Kidney (tissue), 14 donors: ENCODE results near the gene LEKR1. TPM values are rescaled to one million over a fixed set of nuclear protein-coding genes. Genes with fewer than 3 reads are reported as not detected.

Source experiments
- DNase-seq, 5 donors: peaks; one replicate each; pipeline ENCODE4 v3.0.0-alpha.2; 2013 to 2020
- FAIRE-seq: peaks from 2 replicates; lab custom pipeline; 2012; peaks lifted over from hg19 to GRCh38; lab: Jason Lieb, UNC
- H3K27ac ChIP-seq, 2 donors: one replicate each; pipeline ENCODE4 v1.7.0; 2013; ENCODE audit warnings: low read depth in 2 of 2, low read length in 2 of 2, inconsistent platforms in 1 of 2
- H3K27me3 ChIP-seq: one replicate; pipeline ENCODE4 v1.7.1; 2013; ENCODE audit warnings: low read length, inconsistent platforms; ENCODE audit not compliant: control insufficient read depth, insufficient read depth
- H3K36me3 ChIP-seq, 3 donors: one replicate each; pipeline versions ENCODE4 v1.7.0 to v1.7.1; 2013; ENCODE audit warnings: low read length in 3 of 3, control low read depth in 1 of 3, inconsistent platforms in 1 of 3; ENCODE audit not compliant: insufficient read depth in 3 of 3, control insufficient read depth in 2 of 3
- H3K4me1 ChIP-seq, 3 donors: one replicate each; pipeline versions ENCODE4 v1.7.0 to v1.7.1; 2013; ENCODE audit warnings: low read length in 3 of 3, inconsistent platforms in 1 of 3, low read depth in 1 of 3; ENCODE audit not compliant: control insufficient read depth in 2 of 3, insufficient read depth in 2 of 3
- H3K4me3 ChIP-seq, 3 donors: one replicate each; pipeline versions ENCODE4 v1.7.0 to v1.8.1; 2013; ENCODE audit warnings: low read length in 3 of 3, control low read depth in 1 of 3, inconsistent platforms in 1 of 3
- H3K9ac ChIP-seq, 3 donors: one replicate each; pipeline versions ENCODE4 v1.7.0 to v1.7.1; 2013; ENCODE audit warnings: low read length in 3 of 3, control low read depth in 1 of 3, inconsistent platforms in 1 of 3
- H3K9me3 ChIP-seq, 3 donors: one replicate each; pipeline versions ENCODE4 v1.7.0 to v1.7.1; 2013; ENCODE audit warnings: low read length in 3 of 3, control low read depth in 1 of 3, inconsistent platforms in 1 of 3; ENCODE audit not compliant: control insufficient read depth in 2 of 3, insufficient read depth in 1 of 3
- intact Hi-C: fragments of 100-400 bp; cut with DNase I; formaldehyde crosslinking; loops from one replicate; pipeline ENCODE4 v1.11.1; 2022
- polyA plus RNA-seq: library from polyadenylated mRNA; stranded (reverse); fragments of 350-450 nt; fragmentation: Illumina TruSeq; extraction: RNeasy Lipid Tissue Mini Kit (QIAGEN cat#74804); gene quantifications from one replicate; pipeline ENCODE4 v1.2.3, GENCODE V29; 2014; ENCODE audit warnings: low read depth, low replicate concordance; ENCODE audit not compliant: insufficient read depth
- total RNA-seq: library from RNA; stranded (reverse); fragmentation: NEBNext Ultra II Directional; extraction: Animal tissue kit (Norgen Biotek cat#: 25700); gene quantifications from one replicate; pipeline ENCODE4 v1.2.1, GENCODE V29; 2021
- TF ChIP-seq, protein P1 (sequence below): IDR thresholded peaks from 3 replicates; pipeline ENCODE4 v1.5.1; 2012; ENCODE audit warnings: mild to moderate bottlenecking, moderate library complexity, borderline replicate concordance; ENCODE audit not compliant: insufficient read depth; ENCODE audit errors: extremely low read depth
- donor health status: control.
- donor health status: control.
- donor health status: control.
- donor health status: control.
- donor health status: control.
- donor health status: DM: yes; HTN: yes; CAD: no.
- donor health status: Normal renal cell carcinoma (clear cell type).

Gene LEKR1
- total and polyA plus RNA-seq, 2 donors from 2014 or later, result 1.6 to 1.8 TPM

DNA sequence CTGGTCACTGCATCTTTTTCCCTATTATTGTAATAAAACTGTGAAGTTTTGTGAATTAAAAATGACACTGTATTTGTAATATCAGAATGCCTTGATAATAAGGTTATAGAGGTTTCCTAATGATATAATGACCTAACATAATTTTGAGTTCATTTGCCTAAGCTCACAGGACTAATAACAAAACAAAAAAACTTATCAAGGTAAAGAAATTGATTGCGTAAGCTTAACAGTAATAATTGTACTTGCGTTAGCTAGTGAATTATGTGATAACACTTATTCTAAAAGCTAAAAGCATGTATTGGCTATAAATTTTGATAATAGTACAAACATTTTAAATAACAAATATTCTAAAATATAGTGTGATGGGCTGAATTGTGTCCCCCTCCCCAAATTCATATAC is 112.6 kb downstream of the LEKR1 start:
- DNase-seq, result no peak
- H3K27me3 ChIP-seq, result no peaks in the 10 kb centered on the region
- intact Hi-C loops, result no loop called here
- FAIRE-seq, result no peak
- H3K9me3 ChIP-seq, result no peaks in the 10 kb centered on the region
- TF ChIP-seq, protein P1, sequence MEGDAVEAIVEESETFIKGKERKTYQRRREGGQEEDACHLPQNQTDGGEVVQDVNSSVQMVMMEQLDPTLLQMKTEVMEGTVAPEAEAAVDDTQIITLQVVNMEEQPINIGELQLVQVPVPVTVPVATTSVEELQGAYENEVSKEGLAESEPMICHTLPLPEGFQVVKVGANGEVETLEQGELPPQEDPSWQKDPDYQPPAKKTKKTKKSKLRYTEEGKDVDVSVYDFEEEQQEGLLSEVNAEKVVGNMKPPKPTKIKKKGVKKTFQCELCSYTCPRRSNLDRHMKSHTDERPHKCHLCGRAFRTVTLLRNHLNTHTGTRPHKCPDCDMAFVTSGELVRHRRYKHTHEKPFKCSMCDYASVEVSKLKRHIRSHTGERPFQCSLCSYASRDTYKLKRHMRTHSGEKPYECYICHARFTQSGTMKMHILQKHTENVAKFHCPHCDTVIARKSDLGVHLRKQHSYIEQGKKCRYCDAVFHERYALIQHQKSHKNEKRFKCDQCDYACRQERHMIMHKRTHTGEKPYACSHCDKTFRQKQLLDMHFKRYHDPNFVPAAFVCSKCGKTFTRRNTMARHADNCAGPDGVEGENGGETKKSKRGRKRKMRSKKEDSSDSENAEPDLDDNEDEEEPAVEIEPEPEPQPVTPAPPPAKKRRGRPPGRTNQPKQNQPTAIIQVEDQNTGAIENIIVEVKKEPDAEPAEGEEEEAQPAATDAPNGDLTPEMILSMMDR, result no peak
- no peaks in the 10 kb centered on the region for H3K4me1 ChIP-seq
- H3K27ac ChIP-seq, result no peak overlapping the region
- no peaks in the 10 kb centered on the region for H3K36me3 ChIP-seq
- H3K4me3 ChIP-seq, result no peak overlapping the region
- H3K9ac ChIP-seq, result no peak overlapping the region

DNA sequence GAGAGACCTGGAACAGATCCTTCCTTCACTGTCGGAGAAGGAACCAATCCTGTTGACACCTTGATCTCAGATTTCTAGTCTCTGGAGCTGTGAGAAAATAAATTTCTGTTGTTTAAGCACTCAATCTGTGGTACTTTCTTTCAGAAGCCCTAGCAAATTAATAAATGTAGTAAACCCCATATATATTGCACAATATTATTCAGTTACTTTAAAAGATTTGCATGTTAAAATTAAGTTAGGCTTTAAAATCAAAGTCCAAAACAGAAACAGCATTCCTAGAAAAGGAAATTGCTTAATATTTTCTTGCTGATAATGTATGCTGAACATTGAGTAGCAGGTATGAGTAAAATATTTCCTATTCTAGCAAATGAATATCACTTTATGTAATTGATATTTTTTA is 113.2 kb downstream of the LEKR1 start:
- no peaks in the 10 kb centered on the region for H3K4me1 ChIP-seq
- no peaks in the 10 kb centered on the region for H3K36me3 ChIP-seq
- DNase-seq, result no peak
- TF ChIP-seq, protein P1, result no peak
- no peak overlapping the region for H3K9ac ChIP-seq
- H3K4me3 ChIP-seq, result no peak overlapping the region
- H3K27me3 ChIP-seq, result no peaks in the 10 kb centered on the region
- no peak overlapping the region for H3K27ac ChIP-seq
- H3K9me3 ChIP-seq, result no peaks in the 10 kb centered on the region
- intact Hi-C loops, result no loop called here
- no peak for FAIRE-seq

DNA sequence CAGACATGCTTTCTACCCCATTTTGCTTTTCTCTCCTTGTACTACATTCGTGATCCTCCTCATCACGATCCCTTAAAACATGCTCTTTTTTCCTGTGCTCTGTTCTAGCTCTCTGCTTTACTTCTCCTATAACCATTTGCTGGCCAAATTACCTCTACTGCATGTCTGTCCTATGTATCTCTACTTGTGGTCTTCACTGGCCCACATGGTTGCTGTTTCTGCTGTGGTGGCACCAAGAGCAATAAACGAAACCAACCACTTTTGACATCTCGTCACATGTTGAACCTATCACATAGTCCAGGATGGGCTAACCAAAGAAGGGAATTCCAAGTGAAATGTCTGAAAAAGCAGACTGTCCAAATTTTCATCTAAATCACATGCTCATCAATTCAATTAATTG is 115.2 kb downstream of the LEKR1 start:
- intact Hi-C loops, result no loop called here
- no peaks in the 10 kb centered on the region for H3K27me3 ChIP-seq
- TF ChIP-seq, protein P1, result no peak
- DNase-seq (no peak), FAIRE-seq (no peak)
- peaks cover 0 to 3% (median 0%) of the 10 kb centered on the region in 3 donors for H3K9me3 ChIP-seq
- H3K4me3 ChIP-seq, result no peak overlapping the region
- no peak overlapping the region for H3K27ac ChIP-seq
- H3K4me1 ChIP-seq, result no peaks in the 10 kb centered on the region
- H3K9ac ChIP-seq, result no peak overlapping the region
- no peaks in the 10 kb centered on the region for H3K36me3 ChIP-seq
